ENCODE measurements around the gene PSORS1C1.

GRCh38 chr6:31135710-31136109 is 21.1 kb downstream of the PSORS1C1 start:
- no peak for TF ChIP-seq CTCF (IDR thresholded peaks at IDR 0.05)
- no peak for TF ChIP-seq POLR2A (IDR thresholded peaks at IDR 0.05)

Data from Peyer's patch (tissue), 4 donors.